Adrenal gland (tissue), 12 donors: ENCODE data around the gene HCCS. TPM values are rescaled to one million over a fixed set of nuclear protein-coding genes. Genes with fewer than 3 reads are reported as not detected.

Experiments used
- DNase-seq, 7 donors: peaks; one replicate each; pipeline ENCODE4 v3.0.0-alpha.2; 2019 to 2020
- H3K27ac ChIP-seq, 5 donors: fragments of 200-600 bp; sonication (generic) in 4 of 5; 1 replicate in 3 of 5; 2 replicates in 2 of 5; pipeline versions ENCODE4 v1.5.1 to v1.8.0; 2016 to 2020; ENCODE audit warnings: mild to moderate bottlenecking in 1 of 5
- H3K27me3 ChIP-seq: fragments of 200-600 bp; 2 replicates; pipeline ENCODE4 v1.8.0; 2021
- H3K36me3 ChIP-seq, 2 donors: fragments of 200-600 bp; replicated peaks in 1 of 2; 1 replicate in 1 of 2; 2 replicates in 1 of 2; pipeline versions ENCODE4 v1.5.1 to v1.8.0; 2018 to 2022
- H3K4me1 ChIP-seq, 2 donors: fragments of 200-600 bp; replicated peaks in 1 of 2; 1 replicate in 1 of 2; 2 replicates in 1 of 2; pipeline versions ENCODE4 v1.5.1 to v1.8.0; 2018 to 2021
- H3K4me3 ChIP-seq, 4 donors: fragments of 200-600 bp; sonication (generic) in 3 of 4; one replicate each; pipeline ENCODE4 v1.5.1; 2016 to 2018
- H3K9me3 ChIP-seq, 3 donors: fragments of 200-600 bp; sonication (generic) in 1 of 3; replicated peaks in 1 of 3; 1 replicate in 2 of 3; 2 replicates in 1 of 3; pipeline versions ENCODE4 v1.5.1 to v1.8.0; 2016 to 2021
- POLR2A ChIP-seq, 2 donors: fragments of 450-650 bp; IDR thresholded peaks; one replicate each; pipeline ENCODE4 v1.6.1; 2017; ENCODE audit warnings: antibody characterized with exemption in 2 of 2, mild to moderate bottlenecking in 2 of 2, moderate library complexity in 1 of 2
- WGBS, 4 donors: extraction: QIAGEN DNeasy Blood & Tissue Kit in 2 of 4; methylation state at CpG; one replicate each; pipeline versions ENCODE4 v1.1.5 to v1.1.7; 2013 to 2017; 5-methylcytosine and 5-hydroxymethylcytosine counted together
- intact Hi-C, 2 donors: fragments of 100-400 bp; cut with DNase I; formaldehyde crosslinking; loops; one replicate each; pipeline versions ENCODE4 v1.14.1 to v1.15.0; 2022 to 2023
- polyA plus RNA-seq, 3 donors: library from polyadenylated mRNA; stranded (reverse); fragments of 200-250 nt in 2 of 3; fragments of 350-450 nt in 1 of 3; fragmentation: Illumina TruSeq in 1 of 3; extraction: RNeasy Lipid Tissue Mini Kit (QIAGEN cat#74804) in 1 of 3; gene quantifications; one replicate each; pipeline ENCODE4 v1.2.3, GENCODE V29; 2013 to 2014
- small RNA-seq, 2 donors: library from RNA; depleted of rRNA; stranded (forward); fragments of <200 nt; gene quantifications; one replicate each; pipeline ENCODE3, GENCODE V24; 2016
- total RNA-seq, 9 donors: library from RNA; depleted of rRNA in 4 of 9; stranded (reverse); fragments of >200 nt in 4 of 9; fragments of 120-200 nt in 1 of 9; fragmentation: NEBNext Ultra II Directional in 1 of 9; extraction: Animal tissue kit (Norgen Biotek cat#: 25700) in 1 of 9; gene quantifications; one replicate each; pipeline versions ENCODE4 v1.1.0 to v1.2.4, GENCODE V29; 2013 to 2023
- TF ChIP-seq, protein P1 (sequence below), 6 experiments: fragments of 450-650 bp in 4 of 6; fragments of 200-600 bp in 2 of 6; sonication (generic) in 1 of 6; IDR thresholded peaks; 1 replicate in 5 of 6; 2 replicates in 1 of 6; pipeline versions ENCODE4 v1.5.1 to v1.8.0; 2016 to 2021; ENCODE audit warnings: antibody characterized with exemption in 6 of 6, mild to moderate bottlenecking in 2 of 6, moderate library complexity in 1 of 6
- donor health status: healthy with polysubstance abuse.
- donor health status: Bipolar disorder and iron deficiency.
- donor health status: DM: yes; HTN: yes; CAD: no.
- donor health status: DM: no; HTN: no; CAD: no.
- donor health status: DM: no; HTN: no; CAD: no.
- donor health status: DM: yes; HTN: yes; CAD: no.

Gene HCCS
- total and polyA plus RNA-seq, 12 donors, result 7.1 to 47.0 (median 21.0) TPM

DNA sequence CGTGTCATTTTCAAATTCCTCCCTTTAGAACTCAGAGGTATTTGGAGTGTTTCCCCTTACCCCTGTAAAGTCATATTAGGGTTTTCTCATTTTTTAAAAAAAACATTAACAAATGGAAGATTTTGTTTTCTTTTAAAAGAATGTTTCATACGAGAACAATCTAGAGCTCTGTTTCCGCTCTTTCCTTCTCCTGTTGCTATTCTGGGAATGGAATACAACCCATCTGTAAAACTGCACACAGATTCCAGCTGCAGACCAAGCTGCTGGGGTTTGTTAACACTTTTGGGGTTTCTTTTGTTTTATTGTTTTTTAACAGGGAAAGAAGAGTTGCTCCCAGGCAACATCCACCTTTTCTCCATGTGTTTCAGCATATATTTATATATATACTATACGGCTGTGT lies 61.3 kb downstream of the HCCS start:
- Histone ChIP-seq H3K4me3 (no peak overlapping the region), H3K36me3 (no peaks in the 10 kb centered on the region), H3K4me1 (no peaks in the 10 kb centered on the region), H3K27me3 (peaks cover 14% of the 10 kb centered on the region), H3K9me3 (no peaks in the 10 kb centered on the region), H3K27ac (no peak overlapping the region)
- DNase-seq, result no peak
- intact Hi-C loops, result no loop called here
- 64 to 77% (median 67%) methylated on average over 4 of the region's 4 CpGs for WGBS, 4 donors
- TF ChIP-seq, protein P1, sequence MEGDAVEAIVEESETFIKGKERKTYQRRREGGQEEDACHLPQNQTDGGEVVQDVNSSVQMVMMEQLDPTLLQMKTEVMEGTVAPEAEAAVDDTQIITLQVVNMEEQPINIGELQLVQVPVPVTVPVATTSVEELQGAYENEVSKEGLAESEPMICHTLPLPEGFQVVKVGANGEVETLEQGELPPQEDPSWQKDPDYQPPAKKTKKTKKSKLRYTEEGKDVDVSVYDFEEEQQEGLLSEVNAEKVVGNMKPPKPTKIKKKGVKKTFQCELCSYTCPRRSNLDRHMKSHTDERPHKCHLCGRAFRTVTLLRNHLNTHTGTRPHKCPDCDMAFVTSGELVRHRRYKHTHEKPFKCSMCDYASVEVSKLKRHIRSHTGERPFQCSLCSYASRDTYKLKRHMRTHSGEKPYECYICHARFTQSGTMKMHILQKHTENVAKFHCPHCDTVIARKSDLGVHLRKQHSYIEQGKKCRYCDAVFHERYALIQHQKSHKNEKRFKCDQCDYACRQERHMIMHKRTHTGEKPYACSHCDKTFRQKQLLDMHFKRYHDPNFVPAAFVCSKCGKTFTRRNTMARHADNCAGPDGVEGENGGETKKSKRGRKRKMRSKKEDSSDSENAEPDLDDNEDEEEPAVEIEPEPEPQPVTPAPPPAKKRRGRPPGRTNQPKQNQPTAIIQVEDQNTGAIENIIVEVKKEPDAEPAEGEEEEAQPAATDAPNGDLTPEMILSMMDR (IDR thresholded peaks at IDR 0.05), result no peak
- TF ChIP-seq POLR2A (IDR thresholded peaks at IDR 0.05), result no peak

Small RNA genes lying within 50 kb of the gene (small RNA-seq; reads per million reads assigned to genes)
- 0 reads per million in 2 donors for gene RF00019
- gene RF02271, result 0 reads per million in 2 donors

Other genes with a start within 250 kb of the HCCS start
- not detected for gene AMELX, start 182.1 kb downstream of the HCCS start, total RNA-seq
- not detected for gene AMELX, start 182.1 kb downstream of the HCCS start, polyA plus RNA-seq